OCI-LY3 (cell line): ENCODE results near the gene DLGAP4.

Source experiments
- EZH2phosphoT487 ChIP-seq: fragments of 200-600 bp; shearing (Covaris generic); IDR thresholded peaks from 2 replicates; pipeline ENCODE4 v1.6.1; 2018; ENCODE audit warnings: antibody characterized with exemption, mixed run types, low read depth
- TF ChIP-seq, protein P1 (sequence below): fragments of 200-600, 300-600 bp; sonication (generic); IDR thresholded peaks from 2 replicates; pipeline ENCODE4 v1.5.1; 2014; ENCODE audit warnings: antibody characterized with exemption, low read length, low read depth

- TF ChIP-seq, protein P1, sequence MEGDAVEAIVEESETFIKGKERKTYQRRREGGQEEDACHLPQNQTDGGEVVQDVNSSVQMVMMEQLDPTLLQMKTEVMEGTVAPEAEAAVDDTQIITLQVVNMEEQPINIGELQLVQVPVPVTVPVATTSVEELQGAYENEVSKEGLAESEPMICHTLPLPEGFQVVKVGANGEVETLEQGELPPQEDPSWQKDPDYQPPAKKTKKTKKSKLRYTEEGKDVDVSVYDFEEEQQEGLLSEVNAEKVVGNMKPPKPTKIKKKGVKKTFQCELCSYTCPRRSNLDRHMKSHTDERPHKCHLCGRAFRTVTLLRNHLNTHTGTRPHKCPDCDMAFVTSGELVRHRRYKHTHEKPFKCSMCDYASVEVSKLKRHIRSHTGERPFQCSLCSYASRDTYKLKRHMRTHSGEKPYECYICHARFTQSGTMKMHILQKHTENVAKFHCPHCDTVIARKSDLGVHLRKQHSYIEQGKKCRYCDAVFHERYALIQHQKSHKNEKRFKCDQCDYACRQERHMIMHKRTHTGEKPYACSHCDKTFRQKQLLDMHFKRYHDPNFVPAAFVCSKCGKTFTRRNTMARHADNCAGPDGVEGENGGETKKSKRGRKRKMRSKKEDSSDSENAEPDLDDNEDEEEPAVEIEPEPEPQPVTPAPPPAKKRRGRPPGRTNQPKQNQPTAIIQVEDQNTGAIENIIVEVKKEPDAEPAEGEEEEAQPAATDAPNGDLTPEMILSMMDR, result no peak
- no peak for TF ChIP-seq EZH2phosphoT487
Measured at GRCh38 chr20:36281785-36282380, 24.3 kb upstream of the DLGAP4 start.
